Measurements from ENCODE around the gene CDR2.

GRCh38 chr16:22358000-22358399, 16.4 kb downstream of the CDR2 start:
- TF ChIP-seq VEZF1 (CRISPR knock-in tag; IDR thresholded peaks at IDR 0.05) (no peak), BRD4 (IDR thresholded peaks at IDR 0.05) (no peak), SOX6 (IDR thresholded peaks at IDR 0.05) (no peak), ZKSCAN1 (IDR thresholded peaks at IDR 0.05; ENCODE audit: low read depth, low read length) (no peak), NRF1 (conservative IDR thresholded peaks at IDR 0.05 in 1 of 2, IDR thresholded peaks at IDR 0.05 in 1 of 2) (no peak), ZNF655 (CRISPR knock-in tag; IDR thresholded peaks at IDR 0.05) (no peak), RHOXF2B (CRISPR knock-in tag; conservative IDR thresholded peaks at IDR 0.05) (no peak), TAF7 (tag; IDR thresholded peaks at IDR 0.05) (no peak)
